IMR-90 (cell line): ENCODE results near the gene ITSN1. TPM values are rescaled to one million over a fixed set of nuclear protein-coding genes. Genes with fewer than 3 reads are reported as not detected.

Source experiments
- ATAC-seq: fragments of 200-7000 bp; cut with Tn5 transposase; 2 replicates; pipeline ENCODE4 v1.9.1; 2020; ENCODE audit warnings: low read depth, mild to moderate bottlenecking, moderate library complexity
- BruUV-seq: library from RNA; stranded (reverse); fragments of 400-500 nt; replicated peaks from 2 replicates; lab custom pipeline; 2021; lab: Mats Ljungman, UMichigan
- CTCF ChIA-PET: fragments of 300-600 bp; formaldehyde crosslinking; extraction: SDS; loops from one replicate; lab custom pipeline; 2021; ENCODE audit warnings: antibody characterized with exemption; lab: Yijun Ruan, JAX
- POLR2A ChIA-PET: fragments of 300-600 bp; sonication (Branson Sonifier 250); formaldehyde crosslinking; loops from one replicate; lab custom pipeline; 2022; ENCODE audit warnings: antibody characterized with exemption; ENCODE audit not compliant: unreplicated experiment; lab: Charles Lee
- DNase-seq: peaks from one replicate; pipeline ENCODE4 v3.0.0; 2013
- H2AFZ ChIP-seq: replicated peaks from 2 replicates; pipeline ENCODE3; 2013; ENCODE audit warnings: low read length, mild to moderate bottlenecking; ENCODE audit not compliant: poor library complexity
- H2AK5ac ChIP-seq: 2 replicates; pipeline ENCODE4 v1.6.1; 2013; ENCODE audit warnings: low read depth, low read length, inconsistent platforms
- H2AK9ac ChIP-seq: replicated peaks from 2 replicates; pipeline ENCODE3; 2013; ENCODE audit warnings: mild to moderate bottlenecking, low read depth, low read length, moderate library complexity; ENCODE audit not compliant: poor library complexity
- H2BK120ac ChIP-seq: 2 replicates; pipeline ENCODE4 v1.6.1; 2013; ENCODE audit warnings: low read depth, low read length, inconsistent platforms
- H2BK15ac ChIP-seq: 3 replicates; pipeline ENCODE4 v1.6.1; 2013; ENCODE audit warnings: low read depth, low read length, inconsistent platforms
- H2BK20ac ChIP-seq: 2 replicates; pipeline ENCODE4 v1.6.1; 2013; ENCODE audit warnings: low read depth, mild to moderate bottlenecking, inconsistent platforms, low read length, moderate library complexity
- H2BK5ac ChIP-seq: 2 replicates; pipeline ENCODE4 v1.6.1; 2013; ENCODE audit warnings: mild to moderate bottlenecking, low read depth, low read length, inconsistent platforms; ENCODE audit not compliant: poor library complexity, severe bottlenecking
- H3K14ac ChIP-seq: replicated peaks from 2 replicates; pipeline ENCODE4 v1.6.1; 2013; ENCODE audit warnings: low read depth, low read length, inconsistent platforms
- H3K18ac ChIP-seq: 2 replicates; pipeline ENCODE4 v1.6.1; 2013; ENCODE audit warnings: low read depth, low read length, control low read depth
- H3K23ac ChIP-seq: 2 replicates; pipeline ENCODE4 v1.6.1; 2013; ENCODE audit warnings: low read depth, low read length, inconsistent platforms
- H3K27ac ChIP-seq: 2 replicates; pipeline ENCODE4 v1.5.1; 2013; ENCODE audit warnings: mild to moderate bottlenecking, control low read depth, low read length; ENCODE audit not compliant: insufficient read depth
- H3K27me3 ChIP-seq: 2 replicates; pipeline ENCODE4 v1.6.1; 2013; ENCODE audit warnings: low read length; ENCODE audit not compliant: control insufficient read depth, insufficient read depth
- H3K36me3 ChIP-seq: 2 replicates; pipeline ENCODE4 v1.6.1; 2013; ENCODE audit warnings: low read length, mixed read lengths; ENCODE audit not compliant: control insufficient read depth, insufficient read depth
- H3K4ac ChIP-seq: 2 replicates; pipeline ENCODE4 v1.6.1; 2013; ENCODE audit warnings: low read depth, low read length, inconsistent platforms
- H3K4me1 ChIP-seq: 2 replicates; pipeline ENCODE4 v1.6.1; 2013; ENCODE audit warnings: low read length, mixed read lengths; ENCODE audit not compliant: control insufficient read depth, insufficient read depth
- H3K4me2 ChIP-seq: 2 replicates; pipeline ENCODE4 v1.6.1; 2013; ENCODE audit warnings: low read depth, mild to moderate bottlenecking, control low read depth, low read length, moderate library complexity
- H3K4me3 ChIP-seq: 2 replicates; pipeline ENCODE4 v1.5.1; 2013; ENCODE audit warnings: low read depth, mild to moderate bottlenecking, control low read depth, low read length, moderate library complexity; ENCODE audit not compliant: insufficient read depth
- H3K56ac ChIP-seq: 2 replicates; pipeline ENCODE4 v1.6.1; 2013; ENCODE audit warnings: low read length, inconsistent platforms; ENCODE audit not compliant: insufficient read depth; ENCODE audit errors: extremely low read depth
- H3K79me1 ChIP-seq, 2 experiments: 2 replicates each; pipeline ENCODE4 v1.6.1; 2013; ENCODE audit warnings: low read length in 2 of 2, inconsistent platforms in 1 of 2, low read depth in 1 of 2
- H3K9ac ChIP-seq: 2 replicates; pipeline ENCODE4 v1.6.1; 2013; ENCODE audit warnings: low read depth, low read length, control low read depth
- H3K9me1 ChIP-seq: 2 replicates; pipeline ENCODE4 v1.6.1; 2013; ENCODE audit warnings: low read length, inconsistent platforms; ENCODE audit not compliant: insufficient read depth
- H3K9me3 ChIP-seq: 2 replicates; pipeline ENCODE4 v1.6.1; 2013; ENCODE audit warnings: low read length; ENCODE audit not compliant: control insufficient read depth, insufficient read depth
- H4K20me1 ChIP-seq: 2 replicates; pipeline ENCODE4 v1.6.1; 2013; ENCODE audit warnings: low read length, inconsistent platforms; ENCODE audit not compliant: insufficient read depth
- H4K5ac ChIP-seq: 2 replicates; pipeline ENCODE4 v1.6.1; 2013; ENCODE audit warnings: mild to moderate bottlenecking, low read depth, low read length, control low read depth
- H4K8ac ChIP-seq, 2 experiments: 2 replicates each; pipeline ENCODE4 v1.6.1; 2013; ENCODE audit warnings: low read depth in 2 of 2, low read length in 2 of 2, control low read depth in 1 of 2, inconsistent platforms in 1 of 2
- H4K91ac ChIP-seq: 2 replicates; pipeline ENCODE4 v1.6.1; 2013; ENCODE audit warnings: low read depth, low read length, inconsistent platforms; ENCODE audit not compliant: insufficient read depth
- BHLHE40 ChIP-seq: fragments of 150-350 bp; IDR thresholded peaks from 2 replicates; pipeline ENCODE4 v1.6.1; 2016; ENCODE audit warnings: mild to moderate bottlenecking, low read depth, low read length
- CEBPB ChIP-seq: IDR thresholded peaks from 2 replicates; pipeline ENCODE4 v1.6.1; 2012; ENCODE audit warnings: low read depth, low read length, improper control_type of control experiment
- CHD1 ChIP-seq: IDR thresholded peaks from 2 replicates; pipeline ENCODE4 v1.6.1; 2012; ENCODE audit warnings: low read depth, low read length, improper control_type of control experiment
- CTCF ChIP-seq: conservative IDR thresholded peaks from 2 replicates; pipeline ENCODE4 v1.5.1; 2012; ENCODE audit warnings: mild to moderate bottlenecking, low read depth, low read length, improper control_type of control experiment
- FOS ChIP-seq: fragments of 150-350 bp; IDR thresholded peaks from 2 replicates; pipeline ENCODE4 v1.6.1; 2016; ENCODE audit warnings: low read depth, low read length
- MAFK ChIP-seq: IDR thresholded peaks from 2 replicates; pipeline ENCODE4 v1.6.1; 2012; ENCODE audit warnings: low read depth, low read length, improper control_type of control experiment
- MAZ ChIP-seq: IDR thresholded peaks from 2 replicates; pipeline ENCODE4 v1.6.1; 2012; ENCODE audit warnings: low read depth, mild to moderate bottlenecking, low read length, improper control_type of control experiment, moderate library complexity, borderline replicate concordance
- MXI1 ChIP-seq: IDR thresholded peaks from 2 replicates; pipeline ENCODE4 v1.6.1; 2012; ENCODE audit warnings: low read depth, mild to moderate bottlenecking, low read length, moderate library complexity, borderline replicate concordance
- NFE2L2 ChIP-seq: fragments of 150-350 bp; IDR thresholded peaks from 2 replicates; pipeline ENCODE4 v1.6.1; 2016; ENCODE audit warnings: low read depth, mild to moderate bottlenecking, low read length
- POLR2A ChIP-seq: IDR thresholded peaks from 2 replicates; pipeline ENCODE4 v1.6.1; 2012; ENCODE audit warnings: mild to moderate bottlenecking, low read depth, low read length
- RAD21 ChIP-seq: IDR thresholded peaks from 2 replicates; pipeline ENCODE4 v1.6.1; 2012; ENCODE audit warnings: low read length, improper control_type of control experiment
- RCOR1 ChIP-seq: IDR thresholded peaks from 2 replicates; pipeline ENCODE4 v1.6.1; 2012; ENCODE audit warnings: mild to moderate bottlenecking, low read length, improper control_type of control experiment; ENCODE audit not compliant: insufficient replicate concordance
- RFX5 ChIP-seq: IDR thresholded peaks from 2 replicates; pipeline ENCODE4 v1.8.0; 2012; ENCODE audit warnings: low read depth, mild to moderate bottlenecking, low read length, moderate library complexity
- SMC3 ChIP-seq: fragments of 150-350 bp; IDR thresholded peaks from 2 replicates; pipeline ENCODE4 v1.6.1; 2016; ENCODE audit warnings: low read depth, mild to moderate bottlenecking, antibody characterized with exemption, low read length, moderate library complexity
- USF2 ChIP-seq: fragments of 150-350 bp; IDR thresholded peaks from 2 replicates; pipeline ENCODE4 v1.6.1; 2017; ENCODE audit warnings: mild to moderate bottlenecking, antibody characterized with exemption, low read length, low read depth
- WGBS, 2 experiments: methylation state at CpG; one replicate each; pipeline versions ENCODE4 v1.1.5 to v1.1.7; 2013; ENCODE audit warnings: missing lambda C conversion rate in 2 of 2; ENCODE audit not compliant: insufficient read length in 1 of 2; ENCODE audit errors: extremely low coverage in 2 of 2; 5-methylcytosine and 5-hydroxymethylcytosine counted together
- dilution Hi-C: fragments of 300-500 bp; cut with HindIII; formaldehyde crosslinking; loops from one replicate; pipeline ENCODE4 v1.14.3; 2018; ENCODE audit warnings: low sequenced_read_pairs; ENCODE audit not compliant: unreplicated experiment
- in situ Hi-C: fragments of 300-500 bp; cut with MboI; formaldehyde crosslinking; loops from 3 replicates; pipeline ENCODE4 v1.14.3; 2019; ENCODE audit warnings: low sequenced_read_pairs, inconsistent platforms, mixed read lengths
- intact Hi-C: fragments of 100-400 bp; cut with micrococcal nuclease; formaldehyde crosslinking; loops from 2 replicates; pipeline ENCODE4 v1.10.0; 2022
- polyA plus RNA-seq, 3 experiments: library from polyadenylated mRNA; depleted of rRNA; stranded (reverse); fragments of >200 nt; gene quantifications; 2 replicates each; pipeline ENCODE4 v1.2.3, GENCODE V29; 2012; ENCODE audit warnings: low replicate concordance in 1 of 3
- total RNA-seq: library from RNA; depleted of rRNA; stranded (reverse); fragments of >200 nt; gene quantifications from 2 replicates; pipeline ENCODE4 v1.2.3, GENCODE V29; 2012
- TF ChIP-seq, protein P1 (sequence below): fragments of 150-350 bp; IDR thresholded peaks from 2 replicates; pipeline ENCODE4 v1.6.1; 2016; ENCODE audit warnings: low read depth, mild to moderate bottlenecking, low read length, moderate library complexity, borderline replicate concordance

Gene ITSN1
- total and polyA plus RNA-seq, 2 of the 4 experiments (the other 2 are of a cell fraction): 45.4 to 62.0 TPM

DNA sequence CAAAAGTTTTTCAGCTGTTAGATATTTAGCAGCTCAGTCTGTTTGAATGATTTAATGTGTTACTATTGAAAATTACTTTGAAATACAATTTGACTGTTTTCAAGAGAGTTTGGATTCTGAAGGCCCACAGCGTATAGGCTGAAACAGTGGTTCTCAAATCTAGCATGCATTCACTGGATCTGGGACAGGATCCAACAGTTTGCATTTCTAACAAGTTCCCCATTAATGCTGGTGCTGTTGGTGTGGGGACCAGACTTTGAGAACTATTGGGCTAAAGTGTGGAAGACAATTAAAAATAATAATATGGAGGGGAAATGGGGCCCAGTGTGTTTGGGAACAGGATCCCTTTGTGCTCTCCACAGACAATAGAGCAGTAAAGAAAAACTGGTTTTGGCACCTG lies 31.9 kb downstream of the ITSN1 start:
- no peak overlapping the region for H3K4me3 ChIP-seq
- no peak overlapping the region for H2BK5ac ChIP-seq
- H2AFZ ChIP-seq: no peak overlapping the region
- no peaks in the 10 kb centered on the region for H3K9me3 ChIP-seq
- no peak overlapping the region for H3K14ac ChIP-seq
- intact Hi-C loops: no loop called here
- no peak for DNase-seq
- no peak overlapping the region for H4K91ac ChIP-seq
- TF ChIP-seq CHD1 (no peak), SMC3 (no peak), RAD21 (no peak), RFX5 (no peak), CEBPB (no peak), POLR2A (no peak), USF2 (no peak), NFE2L2 (no peak), MXI1 (no peak), MAZ (no peak), CTCF (no peak), RCOR1 (no peak), MAFK (no peak), FOS (no peak), BHLHE40 (no peak)
- TF ChIP-seq, protein P1, sequence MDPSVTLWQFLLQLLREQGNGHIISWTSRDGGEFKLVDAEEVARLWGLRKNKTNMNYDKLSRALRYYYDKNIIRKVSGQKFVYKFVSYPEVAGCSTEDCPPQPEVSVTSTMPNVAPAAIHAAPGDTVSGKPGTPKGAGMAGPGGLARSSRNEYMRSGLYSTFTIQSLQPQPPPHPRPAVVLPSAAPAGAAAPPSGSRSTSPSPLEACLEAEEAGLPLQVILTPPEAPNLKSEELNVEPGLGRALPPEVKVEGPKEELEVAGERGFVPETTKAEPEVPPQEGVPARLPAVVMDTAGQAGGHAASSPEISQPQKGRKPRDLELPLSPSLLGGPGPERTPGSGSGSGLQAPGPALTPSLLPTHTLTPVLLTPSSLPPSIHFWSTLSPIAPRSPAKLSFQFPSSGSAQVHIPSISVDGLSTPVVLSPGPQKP: no peak
- no peak overlapping the region for H2AK5ac ChIP-seq
- H3K36me3 ChIP-seq: no peaks in the 10 kb centered on the region
- H4K20me1 ChIP-seq: peaks cover 25% of the 10 kb centered on the region
- BruUV-seq: no TSS peak
- peaks cover 7% of the 10 kb centered on the region for H3K4me1 ChIP-seq
- peaks cover 9% of the 10 kb centered on the region for H3K9me1 ChIP-seq
- H3K23ac ChIP-seq: no peak overlapping the region
- in situ Hi-C loops: no loop called here
- no peak overlapping the region for H4K8ac ChIP-seq
- no peak overlapping the region for H2BK15ac ChIP-seq
- dilution Hi-C loops: no loop called here
- no peak overlapping the region for H4K5ac ChIP-seq
- no peak overlapping the region for H3K18ac ChIP-seq
- H3K9ac ChIP-seq: no peak overlapping the region
- ATAC-seq: no peak
- WGBS, 2 experiments: no CpG with 5 or more reads among the region's 1 CpG
- peaks cover 55 to 83% of the 10 kb centered on the region in 2 experiments for H3K79me1 ChIP-seq
- H3K4me2 ChIP-seq: no peak overlapping the region
- H3K27ac ChIP-seq: no peak overlapping the region
- H2BK20ac ChIP-seq: no peak overlapping the region
- ChIA-PET CTCF (no interaction called here), POLR2A (no interaction called here)
- no peaks in the 10 kb centered on the region for H3K27me3 ChIP-seq
- no peak overlapping the region for H3K4ac ChIP-seq
- H2BK120ac ChIP-seq: no peak overlapping the region
- H2AK9ac ChIP-seq: no peak overlapping the region
- no peak overlapping the region for H3K56ac ChIP-seq
